H9 (cell line): ENCODE measurements around the gene TM9SF3. TPM values are rescaled to one million over a fixed set of nuclear protein-coding genes. Genes with fewer than 3 reads are reported as not detected.

Experiments
- DNase-seq: peaks from one replicate; pipeline ENCODE4 v3.0.0-alpha.2; 2017
- H2AFZ ChIP-seq: one replicate; pipeline ENCODE4 v1.6.1; 2013; ENCODE audit warnings: mild to moderate bottlenecking, low read length, control low read depth, moderate library complexity
- H2AK5ac ChIP-seq: 2 replicates; pipeline ENCODE4 v1.6.1; 2013; ENCODE audit warnings: low read length, control low read depth, mixed read lengths; ENCODE audit not compliant: insufficient read length
- H2BK120ac ChIP-seq: one replicate; pipeline ENCODE4 v1.6.1; 2013; ENCODE audit warnings: low read depth, mild to moderate bottlenecking, low read length, control low read depth, inconsistent platforms; ENCODE audit not compliant: poor library complexity, severe bottlenecking
- H2BK12ac ChIP-seq: 2 replicates; pipeline ENCODE4 v1.6.1; 2013; ENCODE audit warnings: low read length, control low read depth, mixed read lengths, low read depth; ENCODE audit not compliant: insufficient read length
- H2BK15ac ChIP-seq: 2 replicates; pipeline ENCODE4 v1.6.1; 2013; ENCODE audit warnings: low read depth, low read length, control low read depth
- H2BK20ac ChIP-seq: one replicate; pipeline ENCODE4 v1.6.1; 2013; ENCODE audit warnings: low read depth, mild to moderate bottlenecking, low read length, control low read depth, inconsistent platforms; ENCODE audit not compliant: poor library complexity, severe bottlenecking
- H2BK5ac ChIP-seq: 2 replicates; pipeline ENCODE4 v1.6.1; 2013; ENCODE audit warnings: low read length, control low read depth, mixed read lengths; ENCODE audit not compliant: insufficient read length
- H3K14ac ChIP-seq: 2 replicates; pipeline ENCODE4 v1.6.1; 2013; ENCODE audit warnings: low read length, control low read depth; ENCODE audit not compliant: insufficient read depth
- H3K18ac ChIP-seq: 2 replicates; pipeline ENCODE4 v1.6.1; 2013; ENCODE audit warnings: low read depth, mild to moderate bottlenecking, mixed read lengths, low read length, control low read depth; ENCODE audit not compliant: insufficient read length
- H3K23ac ChIP-seq: 2 replicates; pipeline ENCODE4 v1.6.1; 2013; ENCODE audit warnings: low read length, control low read depth, mixed read lengths, low read depth; ENCODE audit not compliant: insufficient read length
- H3K23me2 ChIP-seq: 2 replicates; pipeline ENCODE4 v1.6.1; 2013; ENCODE audit warnings: low read depth, mild to moderate bottlenecking, mixed read lengths, low read length, control low read depth; ENCODE audit not compliant: insufficient read length, poor library complexity, severe bottlenecking
- H3K27ac ChIP-seq: 2 replicates; pipeline ENCODE4 v1.5.1; 2013; ENCODE audit warnings: low read length, control low read depth, mixed read lengths, low read depth; ENCODE audit not compliant: insufficient read length
- H3K27me3 ChIP-seq: 2 replicates; pipeline ENCODE4 v1.6.1; 2013; ENCODE audit warnings: low read length, control low read depth, inconsistent platforms; ENCODE audit not compliant: insufficient read depth
- H3K4ac ChIP-seq: 2 replicates; pipeline ENCODE4 v1.6.1; 2013; ENCODE audit warnings: low read depth, mild to moderate bottlenecking, control low read depth, inconsistent platforms, low read length, moderate library complexity
- H3K4me1 ChIP-seq: 2 replicates; pipeline ENCODE4 v1.6.1; 2013; ENCODE audit warnings: low read length, control low read depth, inconsistent platforms; ENCODE audit not compliant: insufficient read depth
- H3K4me2 ChIP-seq: 2 replicates; pipeline ENCODE4 v1.6.1; 2013; ENCODE audit warnings: low read length, control low read depth, mixed read lengths; ENCODE audit not compliant: insufficient read length, insufficient read depth
- H3K56ac ChIP-seq: 2 replicates; pipeline ENCODE4 v1.6.1; 2013; ENCODE audit warnings: low read depth, mild to moderate bottlenecking, mixed read lengths, low read length, control low read depth; ENCODE audit not compliant: insufficient read length
- H3K79me1 ChIP-seq: 2 replicates; pipeline ENCODE4 v1.6.1; 2013; ENCODE audit warnings: low read depth, mild to moderate bottlenecking, moderate library complexity, low read length, control low read depth, inconsistent platforms; ENCODE audit not compliant: insufficient read depth, poor library complexity, severe bottlenecking
- H3K79me2 ChIP-seq: 2 replicates; pipeline ENCODE4 v1.6.1; 2013; ENCODE audit warnings: low read length, control low read depth, inconsistent platforms; ENCODE audit not compliant: insufficient read depth
- H3K9ac ChIP-seq: 2 replicates; pipeline ENCODE4 v1.6.1; 2013; ENCODE audit warnings: low read length, control low read depth, mixed read lengths; ENCODE audit not compliant: insufficient read length; ENCODE audit errors: extremely low read depth
- H3K9me3 ChIP-seq: one replicate; pipeline ENCODE4 v1.6.1; 2013; ENCODE audit warnings: low read depth, low read length, inconsistent platforms; ENCODE audit not compliant: control insufficient read depth
- H3T11ph ChIP-seq: one replicate; pipeline ENCODE4 v1.6.1; 2013; ENCODE audit warnings: mild to moderate bottlenecking, low read length, control low read depth, inconsistent platforms
- H4K20me1 ChIP-seq: one replicate; pipeline ENCODE4 v1.6.1; 2013; ENCODE audit not compliant: control insufficient read depth, insufficient read length, insufficient read depth
- H4K5ac ChIP-seq: 2 replicates; pipeline ENCODE4 v1.6.1; 2013; ENCODE audit warnings: low read depth, mild to moderate bottlenecking, mixed read lengths, low read length, control low read depth; ENCODE audit not compliant: insufficient read length
- H4K8ac ChIP-seq: replicated peaks from 2 replicates; pipeline ENCODE4 v1.6.1; 2013; ENCODE audit warnings: low read length, control low read depth, mixed read lengths, low read depth; ENCODE audit not compliant: insufficient read length
- H4K91ac ChIP-seq: 2 replicates; pipeline ENCODE4 v1.6.1; 2013; ENCODE audit warnings: low read depth, mild to moderate bottlenecking, moderate library complexity, mixed read lengths, low read length, control low read depth; ENCODE audit not compliant: insufficient read length
- H3K27ac Mint-ChIP-seq, 3 experiments: 2 replicates in 2 of 3; 3 replicates in 1 of 3; pipeline ENCODE4 v1.8.0; 2020 to 2021; ENCODE audit warnings: mixed read lengths in 3 of 3, mild to moderate bottlenecking in 1 of 3, moderate library complexity in 1 of 3
- H3K27me3 Mint-ChIP-seq: 2 replicates; pipeline ENCODE4 v1.8.0; 2021; ENCODE audit warnings: low read depth, mild to moderate bottlenecking, moderate library complexity, mixed read lengths
- H3K36me3 Mint-ChIP-seq, 3 experiments: 2 replicates in 2 of 3; 3 replicates in 1 of 3; pipeline ENCODE4 v1.8.0; 2020 to 2021; ENCODE audit warnings: low read depth in 3 of 3, mixed read lengths in 3 of 3; ENCODE audit not compliant: insufficient read depth in 1 of 3
- H3K4me1 Mint-ChIP-seq, 2 experiments: 2 replicates each; pipeline ENCODE4 v1.8.0; 2020; ENCODE audit warnings: mixed read lengths in 2 of 2
- H3K4me3 Mint-ChIP-seq, 2 experiments: 2 replicates in 1 of 2; 3 replicates in 1 of 2; pipeline ENCODE4 v1.8.0; 2020 to 2021; ENCODE audit warnings: mild to moderate bottlenecking in 2 of 2, mixed read lengths in 2 of 2, moderate library complexity in 1 of 2
- H3K9me3 Mint-ChIP-seq, 2 experiments: 2 replicates in 1 of 2; 3 replicates in 1 of 2; pipeline ENCODE4 v1.8.0; 2020; ENCODE audit warnings: mild to moderate bottlenecking in 2 of 2, mixed read lengths in 2 of 2, moderate library complexity in 1 of 2
- WGBS: extraction: QIAGEN DNeasy Blood & Tissue Kit; methylation state at CpG from one replicate; pipeline ENCODE4 v1.1.7; 2013; ENCODE audit warnings: missing lambda C conversion rate, low lambda C conversion rate, mixed read lengths; ENCODE audit not compliant: insufficient read length; ENCODE audit errors: extremely low coverage; 5-methylcytosine and 5-hydroxymethylcytosine counted together
- total RNA-seq: library from RNA; stranded (reverse); gene quantifications from 2 replicates; pipeline ENCODE4 v1.2.1, GENCODE V29; 2021
- TF ChIP-seq, protein P1 (sequence below): fragments of 200-600 bp; sonication (generic); conservative IDR thresholded peaks from 3 replicates; pipeline ENCODE4 v1.8.0; 2021; ENCODE audit warnings: antibody characterized with exemption, mild to moderate bottlenecking

The TM9SF3 gene
- total RNA-seq, 1 experiment from 2014 or later: 120 TPM

DNA sequence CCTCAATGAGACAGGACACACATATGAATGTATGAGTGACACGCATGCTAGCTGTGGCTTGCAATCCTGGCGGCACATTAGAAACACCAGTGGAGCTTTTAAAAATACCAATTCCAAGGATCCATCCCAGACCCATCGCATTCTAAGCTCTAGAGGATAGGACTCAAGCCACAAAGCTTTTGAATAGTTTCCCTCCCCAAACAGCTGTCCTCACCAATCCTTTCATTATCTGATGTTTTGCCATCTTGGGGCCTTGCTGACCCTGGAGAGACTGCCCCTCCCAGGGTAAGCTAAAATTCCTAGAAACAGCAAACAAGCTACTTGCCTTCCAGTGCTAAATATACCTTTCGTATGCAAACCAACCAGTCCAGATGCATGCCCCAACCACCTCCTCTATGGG, 8.9 kb upstream of the TM9SF3 start:
- Histone ChIP-seq H2BK15ac (no peak overlapping the region), H3K56ac (no peak overlapping the region), H2BK120ac (no peak overlapping the region), H3K9me3 (no peaks in the 10 kb centered on the region), H3K9ac (no peak overlapping the region), H2AFZ (no peak overlapping the region), H3K14ac (no peak overlapping the region), H4K8ac (no peak overlapping the region), H2BK20ac (no peak overlapping the region), H3K4me1 (no peaks in the 10 kb centered on the region), H4K5ac (no peak overlapping the region), H3K27ac (no peak overlapping the region), H3K4me2 (no peak overlapping the region), H3K79me2 (no peaks in the 10 kb centered on the region), H4K91ac (no peak overlapping the region), H3K27me3 (no peaks in the 10 kb centered on the region), H3K79me1 (no peaks in the 10 kb centered on the region), H2BK12ac (no peak overlapping the region), H3K4ac (no peak overlapping the region), H2BK5ac (no peak overlapping the region), H4K20me1 (no peaks in the 10 kb centered on the region), H3K18ac (no peak overlapping the region), H3K23ac (no peak overlapping the region), H3K23me2 (no peaks in the 10 kb centered on the region), H2AK5ac (no peak overlapping the region), H3T11ph (no peak overlapping the region)
- TF ChIP-seq, protein P1, sequence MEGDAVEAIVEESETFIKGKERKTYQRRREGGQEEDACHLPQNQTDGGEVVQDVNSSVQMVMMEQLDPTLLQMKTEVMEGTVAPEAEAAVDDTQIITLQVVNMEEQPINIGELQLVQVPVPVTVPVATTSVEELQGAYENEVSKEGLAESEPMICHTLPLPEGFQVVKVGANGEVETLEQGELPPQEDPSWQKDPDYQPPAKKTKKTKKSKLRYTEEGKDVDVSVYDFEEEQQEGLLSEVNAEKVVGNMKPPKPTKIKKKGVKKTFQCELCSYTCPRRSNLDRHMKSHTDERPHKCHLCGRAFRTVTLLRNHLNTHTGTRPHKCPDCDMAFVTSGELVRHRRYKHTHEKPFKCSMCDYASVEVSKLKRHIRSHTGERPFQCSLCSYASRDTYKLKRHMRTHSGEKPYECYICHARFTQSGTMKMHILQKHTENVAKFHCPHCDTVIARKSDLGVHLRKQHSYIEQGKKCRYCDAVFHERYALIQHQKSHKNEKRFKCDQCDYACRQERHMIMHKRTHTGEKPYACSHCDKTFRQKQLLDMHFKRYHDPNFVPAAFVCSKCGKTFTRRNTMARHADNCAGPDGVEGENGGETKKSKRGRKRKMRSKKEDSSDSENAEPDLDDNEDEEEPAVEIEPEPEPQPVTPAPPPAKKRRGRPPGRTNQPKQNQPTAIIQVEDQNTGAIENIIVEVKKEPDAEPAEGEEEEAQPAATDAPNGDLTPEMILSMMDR: no peak
- no peak overlapping the region; a peak in 1 of 7 replicates for H3K27ac Mint-ChIP-seq
- no peaks in the 10 kb centered on the region for H3K36me3 Mint-ChIP-seq
- no peak for DNase-seq
- no peak overlapping the region for H3K4me3 Mint-ChIP-seq
- H3K4me1 Mint-ChIP-seq: peaks cover 4 to 5% of the 10 kb centered on the region in 2 experiments; a peak in 3 of 4 replicates
- WGBS: no CpG with 5 or more reads among the region's 4 CpGs
- H3K27me3 Mint-ChIP-seq: no peaks in the 10 kb centered on the region
- H3K9me3 Mint-ChIP-seq: no peaks in the 10 kb centered on the region
